Measurements from ENCODE around the gene AVPR1B. TPM values are rescaled to one million over a fixed set of nuclear protein-coding genes. Genes with fewer than 3 reads are reported as not detected.

AVPR1B gene
- total RNA-seq, 2 experiments from 2014 or later = not detected

DNA sequence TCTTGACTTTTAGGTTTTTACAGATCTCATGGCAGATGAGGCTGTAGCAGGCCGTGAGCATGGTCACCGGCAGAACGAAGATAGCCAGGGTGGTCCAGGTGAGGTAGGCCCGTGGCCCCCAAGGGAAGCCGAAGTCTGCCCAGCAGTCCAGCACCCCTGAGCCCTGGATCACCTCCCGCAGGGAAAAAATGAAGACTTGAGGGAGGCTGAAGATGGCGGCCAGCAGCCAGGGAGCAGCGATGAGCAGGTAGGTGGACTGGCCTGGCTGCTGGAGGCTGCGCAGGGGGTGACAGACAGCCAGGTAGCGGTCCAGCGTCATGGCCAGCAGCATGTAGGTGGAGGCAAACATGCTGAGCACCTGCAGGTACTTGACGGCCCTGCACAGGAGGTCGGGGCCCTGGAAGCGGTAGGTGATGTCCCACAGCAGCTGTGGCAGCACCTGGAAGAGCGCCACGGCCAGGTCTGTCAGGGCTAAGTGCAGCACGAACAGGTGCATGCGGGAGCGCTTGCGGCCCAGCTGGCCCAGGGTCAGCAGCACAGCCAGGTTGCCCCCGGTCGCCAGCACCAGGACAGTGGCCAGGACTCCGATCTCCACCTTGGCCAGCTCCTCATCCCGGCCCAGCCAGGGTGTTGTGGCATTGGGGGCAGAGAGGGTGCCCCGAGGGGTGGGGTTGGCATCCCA is 856 bp downstream of the AVPR1B start:
- ChIA-PET POLR2A (no interaction called here), CTCF (ENCODE audit: unreplicated experiment) (no interaction called here)
- Histone ChIP-seq H2AFZ (ENCODE audit: low read length) (no peak overlapping the region), H3K36me3 (ENCODE audit: insufficient read depth, low read length) (no peaks in the 10 kb centered on the region), H3K4me2 (ENCODE audit: low read length) (no peak overlapping the region), H3K79me2 (ENCODE audit: insufficient read depth, low read depth, low read length) (no peaks in the 10 kb centered on the region), H3K9me2 (ENCODE audit: insufficient read depth, low read length) (no peaks in the 10 kb centered on the region), H3K4me3 (ENCODE audit: low read depth, low read length, poor library complexity, severe bottlenecking) (no peak overlapping the region), H3K27ac (ENCODE audit: low read depth, low read length, poor library complexity, severe bottlenecking) (no peak overlapping the region), H4K20me1 (ENCODE audit: insufficient read depth, low read length) (no peaks in the 10 kb centered on the region), H3K4me1 (ENCODE audit: insufficient read depth, low read length, poor library complexity, severe bottlenecking) (no peaks in the 10 kb centered on the region), H3K9me3 (ENCODE audit: low read length) (peaks cover 10% of the 10 kb centered on the region)
- no peak for TF ChIP-seq EZH2phosphoT487 (IDR thresholded peaks at IDR 0.05; ENCODE audit: borderline replicate concordance, low read depth, low read length)
- no peak for TF ChIP-seq CTCF (conservative IDR thresholded peaks at IDR 0.05; ENCODE audit: low read length)
- DNase-seq (ENCODE audit: low spot score) = no peak
- no TSS peak for BruUV-seq (replicated peaks)
- intact Hi-C loops (cut with micrococcal nuclease; ENCODE audit: unreplicated experiment) = no loop called here

DNA sequence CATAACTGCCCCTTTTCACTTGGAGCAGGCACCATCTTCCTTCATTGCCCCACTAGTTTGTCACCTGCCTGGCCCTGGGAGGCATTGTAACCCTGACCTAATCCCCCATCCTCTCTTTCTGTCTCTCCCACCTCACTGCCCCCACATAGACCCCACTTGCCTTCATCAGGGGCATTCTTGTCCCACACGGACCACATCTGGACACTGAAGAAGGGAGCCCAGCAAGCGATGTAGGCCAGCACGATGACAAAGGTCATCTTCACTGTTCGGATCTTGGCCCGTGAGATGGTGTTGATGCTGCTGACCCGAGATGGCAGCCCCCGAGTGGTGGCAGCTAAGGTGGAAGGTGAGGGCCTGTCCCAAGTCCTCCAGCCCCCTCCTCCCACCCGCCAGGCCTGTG is 1.4 kb downstream of the AVPR1B start:
- Histone ChIP-seq H2AFZ (ENCODE audit: low read length) (no peak overlapping the region), H3K4me1 (ENCODE audit: insufficient read depth, low read length, poor library complexity, severe bottlenecking) (no peaks in the 10 kb centered on the region), H3K27ac (ENCODE audit: low read depth, low read length, poor library complexity, severe bottlenecking) (no peak overlapping the region), H4K20me1 (ENCODE audit: insufficient read depth, low read length) (no peaks in the 10 kb centered on the region), H3K4me3 (ENCODE audit: low read depth, low read length, poor library complexity, severe bottlenecking) (no peak overlapping the region), H3K9me2 (ENCODE audit: insufficient read depth, low read length) (no peaks in the 10 kb centered on the region), H3K36me3 (ENCODE audit: insufficient read depth, low read length) (no peaks in the 10 kb centered on the region), H3K79me2 (ENCODE audit: insufficient read depth, low read depth, low read length) (no peaks in the 10 kb centered on the region), H3K4me2 (ENCODE audit: low read length) (no peak overlapping the region), H3K9me3 (ENCODE audit: low read length) (peaks cover 4% of the 10 kb centered on the region; the same call in 1 of the 2 replicates)
- CTCF ChIA-PET (ENCODE audit: unreplicated experiment) = no interaction called here
- intact Hi-C loops (cut with micrococcal nuclease; ENCODE audit: unreplicated experiment) = no loop called here
- POLR2A ChIA-PET = no interaction called here
- DNase-seq (ENCODE audit: low spot score) = no peak
- BruUV-seq (replicated peaks) = no TSS peak
- no peak for TF ChIP-seq CTCF (conservative IDR thresholded peaks at IDR 0.05; ENCODE audit: low read length)
- no peak for TF ChIP-seq EZH2phosphoT487 (IDR thresholded peaks at IDR 0.05; ENCODE audit: borderline replicate concordance, low read depth, low read length)

Data from OCI-LY7 (cell line).